Mesendoderm (in vitro differentiated cells): ENCODE results near the gene CABP4.
"Not testable (repeated sequence)": the region's sequence is repeated elsewhere in the genome, so short reads cannot be mapped to it uniquely, and the experiment has no call there.

Experiments used
- DNase-seq: peaks from one replicate; pipeline ENCODE4 v3.0.0; 2013
- H2AK5ac ChIP-seq: 2 replicates; pipeline ENCODE4 v1.6.1; 2013; ENCODE audit warnings: low read length, inconsistent platforms
- H2BK120ac ChIP-seq: 2 replicates; pipeline ENCODE4 v1.6.1; 2013; ENCODE audit warnings: low read depth, mild to moderate bottlenecking, low read length, moderate library complexity, mixed read lengths
- H2BK15ac ChIP-seq: replicated peaks from 2 replicates; pipeline ENCODE4 v1.6.1; 2013; ENCODE audit warnings: low read depth, mild to moderate bottlenecking, moderate library complexity
- H2BK5ac ChIP-seq: 2 replicates; pipeline ENCODE4 v1.6.1; 2013; ENCODE audit warnings: low read length, inconsistent platforms
- H3K18ac ChIP-seq: 2 replicates; pipeline ENCODE4 v1.6.1; 2013; ENCODE audit warnings: mild to moderate bottlenecking, low read length, mixed read lengths
- H3K23ac ChIP-seq: one replicate; pipeline ENCODE4 v1.6.1; 2013; ENCODE audit warnings: low read length
- H3K27ac ChIP-seq: 2 replicates; pipeline ENCODE4 v1.5.1; 2013; ENCODE audit warnings: low read depth, mild to moderate bottlenecking, inconsistent platforms, low read length, moderate library complexity
- H3K27me3 ChIP-seq: 2 replicates; pipeline ENCODE4 v1.6.1; 2013; ENCODE audit warnings: low read length, control low read depth, mild to moderate bottlenecking, inconsistent platforms; ENCODE audit not compliant: insufficient read depth, poor library complexity
- H3K36me3 ChIP-seq: 2 replicates; pipeline ENCODE4 v1.6.1; 2013; ENCODE audit warnings: low read length, inconsistent platforms; ENCODE audit not compliant: control insufficient read depth, insufficient read depth
- H3K4ac ChIP-seq: one replicate; pipeline ENCODE4 v1.6.1; 2013; ENCODE audit warnings: low read depth, mild to moderate bottlenecking, low read length, moderate library complexity
- H3K4me1 ChIP-seq: 2 replicates; pipeline ENCODE4 v1.6.1; 2013; ENCODE audit warnings: low read depth, low read length, inconsistent platforms; ENCODE audit not compliant: control insufficient read depth
- H3K4me2 ChIP-seq: 2 replicates; pipeline ENCODE4 v1.6.1; 2013; ENCODE audit warnings: low read length
- H3K4me3 ChIP-seq: 2 replicates; pipeline ENCODE4 v1.5.1; 2013; ENCODE audit warnings: mild to moderate bottlenecking, low read length
- H3K56ac ChIP-seq: one replicate; pipeline ENCODE4 v1.6.1; 2013; ENCODE audit warnings: low read length
- H3K79me1 ChIP-seq: 2 replicates; pipeline ENCODE4 v1.6.1; 2013; ENCODE audit warnings: low read length, inconsistent platforms
- H3K79me2 ChIP-seq: 2 replicates; pipeline ENCODE4 v1.6.1; 2013; ENCODE audit warnings: mild to moderate bottlenecking, low read length; ENCODE audit not compliant: control insufficient read depth, insufficient read depth
- H3K9ac ChIP-seq: 2 replicates; pipeline ENCODE4 v1.6.1; 2013; ENCODE audit warnings: low read length, inconsistent platforms
- H4K5ac ChIP-seq: one replicate; pipeline ENCODE4 v1.6.1; 2013; ENCODE audit warnings: low read length
- H4K8ac ChIP-seq: one replicate; pipeline ENCODE4 v1.6.1; 2013; ENCODE audit warnings: low read depth, mild to moderate bottlenecking, control low read depth, low read length, moderate library complexity
- WGBS: extraction: QIAGEN DNeasy Blood & Tissue Kit; methylation state at CpG from one replicate; pipeline ENCODE4 v1.1.7; 2013; ENCODE audit warnings: low lambda C conversion rate, missing lambda C conversion rate; ENCODE audit not compliant: insufficient coverage; ENCODE audit errors: extremely low coverage; 5-methylcytosine and 5-hydroxymethylcytosine counted together

CABP4 gene

DNA sequence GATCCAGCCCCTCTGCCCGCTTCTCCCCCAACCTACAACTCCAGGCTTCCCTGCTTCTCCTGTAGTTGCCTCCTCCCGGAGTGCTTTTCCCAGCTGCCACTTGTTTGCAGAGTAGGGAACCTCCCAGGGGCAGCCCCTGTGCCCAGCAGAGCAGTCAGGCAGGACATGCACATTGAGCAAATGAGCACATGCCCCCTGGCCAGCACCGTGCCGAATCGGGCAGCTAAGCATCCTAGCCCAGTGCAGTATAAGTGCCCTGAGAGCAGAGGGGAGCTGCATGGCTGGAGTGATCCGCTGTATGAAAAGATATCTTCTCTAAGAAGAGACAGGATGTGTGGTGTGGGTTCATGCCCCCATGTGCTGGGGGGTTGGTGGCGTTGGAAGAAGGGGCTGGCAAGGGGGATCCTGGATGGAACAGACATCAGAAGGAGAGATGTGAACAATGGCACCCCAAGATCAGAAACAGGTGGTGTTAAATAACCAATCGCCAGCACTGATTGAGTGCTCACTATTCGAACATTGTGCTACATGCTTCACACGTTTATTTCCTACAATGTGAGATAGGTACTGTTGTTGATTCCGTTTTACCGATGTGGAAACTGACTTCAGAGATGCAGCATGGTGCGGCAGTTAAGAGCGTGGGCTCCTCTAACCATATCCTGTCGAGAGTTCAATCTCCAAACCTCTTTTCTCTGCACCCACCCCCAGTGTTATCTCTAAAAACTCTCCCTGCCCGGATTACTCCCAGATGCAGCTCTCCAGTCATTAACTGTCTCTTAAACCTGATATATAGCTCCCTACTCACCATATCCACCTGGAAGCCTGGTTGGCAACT is 28.9 kb downstream of the CABP4 start:
- no peak overlapping the region for H4K8ac ChIP-seq
- H3K27me3 ChIP-seq: no peaks in the 10 kb centered on the region
- H3K4me3 ChIP-seq: no peak overlapping the region
- no peak overlapping the region for H4K5ac ChIP-seq
- H2BK5ac ChIP-seq: no peak overlapping the region
- no peak overlapping the region for H2BK15ac ChIP-seq
- no peak overlapping the region for H3K23ac ChIP-seq
- peaks cover 1% of the 10 kb centered on the region for H3K79me1 ChIP-seq
- H3K56ac ChIP-seq: no peak overlapping the region
- no peak for DNase-seq
- H3K4ac ChIP-seq: no peak overlapping the region
- no CpG with 5 or more reads among the region's 16 CpGs for WGBS
- no peaks in the 10 kb centered on the region for H3K36me3 ChIP-seq
- no peak overlapping the region for H3K27ac ChIP-seq
- H2AK5ac ChIP-seq: no peak overlapping the region
- H3K18ac ChIP-seq: no peak overlapping the region
- no peaks in the 10 kb centered on the region for H3K4me1 ChIP-seq
- H3K9ac ChIP-seq: no peak overlapping the region
- H2BK120ac ChIP-seq: no peak overlapping the region
- H3K79me2 ChIP-seq: no peaks in the 10 kb centered on the region
- H3K4me2 ChIP-seq: no peak overlapping the region

DNA sequence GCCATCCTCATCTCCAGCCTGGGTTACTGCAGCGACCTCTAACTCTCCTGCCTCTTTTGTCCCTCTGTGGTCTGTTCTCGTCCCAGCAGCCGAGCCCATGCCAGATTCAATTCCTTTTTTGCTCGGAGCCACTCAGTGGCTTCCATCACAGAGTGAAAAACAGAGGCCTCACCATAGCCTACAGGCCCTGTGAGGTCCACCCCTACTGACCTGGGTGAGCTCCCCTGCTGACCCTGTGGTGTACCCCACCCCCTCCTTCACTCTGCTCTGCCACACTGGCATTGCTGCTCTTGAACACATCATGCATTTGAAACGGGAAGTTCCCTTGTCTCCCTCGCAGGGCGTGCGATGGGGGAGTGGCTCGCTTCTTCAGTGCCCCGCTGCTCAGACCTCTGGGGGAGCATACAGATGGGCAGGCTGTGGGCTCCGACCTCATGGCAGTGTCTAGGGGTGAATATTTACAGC is 29.7 kb downstream of the CABP4 start:
- Histone ChIP-seq H3K79me1 (peaks cover 1% of the 10 kb centered on the region), H3K23ac (no peak overlapping the region), H3K36me3 (no peaks in the 10 kb centered on the region), H3K4me2 (no peak overlapping the region), H3K4me1 (no peaks in the 10 kb centered on the region), H2BK120ac (no peak overlapping the region), H3K27ac (no peak overlapping the region), H3K27me3 (no peaks in the 10 kb centered on the region), H3K9ac (no peak overlapping the region), H2BK15ac (no peak overlapping the region), H3K56ac (no peak overlapping the region), H3K18ac (no peak overlapping the region), H3K4ac (no peak overlapping the region), H3K79me2 (no peaks in the 10 kb centered on the region), H2BK5ac (no peak overlapping the region), H2AK5ac (no peak overlapping the region), H3K4me3 (no peak overlapping the region), H4K8ac (no peak overlapping the region), H4K5ac (no peak overlapping the region)
- no CpG with 5 or more reads among the region's 11 CpGs for WGBS
- DNase-seq: no peak

DNA sequence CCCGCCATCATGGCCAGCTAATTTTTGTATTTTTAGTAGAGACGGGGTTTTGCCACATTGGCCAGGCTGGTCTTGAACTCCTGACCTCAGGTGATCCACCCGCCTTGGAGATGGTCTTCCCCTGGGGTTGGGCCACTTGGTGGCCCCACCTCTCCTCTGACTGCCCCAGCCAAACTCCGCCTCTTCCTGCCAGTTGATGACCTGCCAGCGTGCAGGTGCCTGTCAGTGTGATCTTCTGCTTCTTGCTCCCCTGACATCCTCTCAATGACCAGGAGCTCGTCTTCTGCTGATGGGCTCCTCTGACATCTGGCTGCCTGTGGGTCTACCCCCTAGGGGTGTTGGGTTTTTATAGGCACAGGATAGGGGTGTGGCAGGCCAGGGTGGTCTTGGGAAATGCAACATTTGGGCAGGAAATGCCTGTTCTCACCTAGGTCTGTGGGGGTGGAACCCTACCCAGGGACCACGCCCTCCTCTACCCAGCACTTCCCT is 30.8 kb downstream of the CABP4 start:
- not testable (repeated sequence) for H2BK15ac ChIP-seq, H3K4me1 ChIP-seq, H3K9ac ChIP-seq, H3K23ac ChIP-seq, H3K79me2 ChIP-seq, H4K8ac ChIP-seq, H2AK5ac ChIP-seq, H3K4me2 ChIP-seq, H3K36me3 ChIP-seq, H3K79me1 ChIP-seq, H2BK5ac ChIP-seq, H3K4ac ChIP-seq, H3K27ac ChIP-seq, H2BK120ac ChIP-seq, H3K18ac ChIP-seq, H4K5ac ChIP-seq, H3K56ac ChIP-seq, H3K4me3 ChIP-seq, H3K27me3 ChIP-seq
- DNase-seq: peak; percentile 53
- WGBS: no CpG with 5 or more reads among the region's 7 CpGs

DNA sequence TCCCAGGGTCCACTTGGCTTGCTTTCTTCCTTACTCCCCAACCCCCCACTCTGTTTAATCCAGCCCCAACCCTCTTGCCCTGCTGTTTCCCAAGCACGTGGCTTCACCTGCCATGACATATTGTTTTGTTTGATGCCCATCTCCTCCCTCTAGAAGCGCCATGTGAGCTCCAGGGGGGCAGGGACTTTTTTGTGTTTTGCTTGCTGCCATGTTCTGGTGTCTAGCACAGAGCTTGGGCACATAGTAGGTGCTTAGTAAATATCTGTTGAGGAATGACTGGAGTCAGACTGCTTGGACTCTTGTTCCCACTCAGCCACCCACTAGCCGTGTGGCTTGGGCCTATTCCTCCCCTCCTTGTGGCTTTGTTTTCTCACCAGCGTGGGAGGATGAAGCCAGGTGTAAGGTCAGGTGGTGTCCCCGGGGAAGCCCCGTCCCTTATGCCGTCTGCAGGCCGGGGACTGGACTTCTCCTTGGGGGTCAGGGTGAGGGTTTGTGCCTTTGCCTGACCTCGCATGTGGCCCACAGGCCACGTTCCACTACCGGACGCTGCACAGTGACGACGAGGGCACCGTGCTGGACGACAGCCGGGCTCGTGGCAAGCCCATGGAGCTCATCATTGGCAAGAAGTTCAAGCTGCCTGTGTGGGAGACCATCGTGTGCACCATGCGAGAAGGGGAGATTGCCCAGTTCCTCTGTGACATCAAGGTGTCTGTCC is 31.5 kb downstream of the CABP4 start:
- DNase-seq: no peak
- H3K4me1 ChIP-seq: no peaks in the 10 kb centered on the region
- no peak overlapping the region for H2BK5ac ChIP-seq
- no peak overlapping the region for H4K5ac ChIP-seq
- H3K36me3 ChIP-seq: peaks cover 2% of the 10 kb centered on the region
- H3K4ac ChIP-seq: no peak overlapping the region
- WGBS: no CpG with 5 or more reads among the region's 20 CpGs
- no peak overlapping the region for H3K27ac ChIP-seq
- H3K56ac ChIP-seq: no peak overlapping the region
- H3K79me1 ChIP-seq: peaks cover 1% of the 10 kb centered on the region
- no peak overlapping the region for H3K4me3 ChIP-seq
- H3K79me2 ChIP-seq: no peaks in the 10 kb centered on the region
- H2BK15ac ChIP-seq: no peak overlapping the region
- no peak overlapping the region for H2AK5ac ChIP-seq
- no peak overlapping the region for H3K23ac ChIP-seq
- H3K27me3 ChIP-seq: no peaks in the 10 kb centered on the region
- no peak overlapping the region for H2BK120ac ChIP-seq
- no peak overlapping the region for H3K18ac ChIP-seq
- H4K8ac ChIP-seq: no peak overlapping the region
- no peak overlapping the region for H3K4me2 ChIP-seq
- H3K9ac ChIP-seq: no peak overlapping the region

DNA sequence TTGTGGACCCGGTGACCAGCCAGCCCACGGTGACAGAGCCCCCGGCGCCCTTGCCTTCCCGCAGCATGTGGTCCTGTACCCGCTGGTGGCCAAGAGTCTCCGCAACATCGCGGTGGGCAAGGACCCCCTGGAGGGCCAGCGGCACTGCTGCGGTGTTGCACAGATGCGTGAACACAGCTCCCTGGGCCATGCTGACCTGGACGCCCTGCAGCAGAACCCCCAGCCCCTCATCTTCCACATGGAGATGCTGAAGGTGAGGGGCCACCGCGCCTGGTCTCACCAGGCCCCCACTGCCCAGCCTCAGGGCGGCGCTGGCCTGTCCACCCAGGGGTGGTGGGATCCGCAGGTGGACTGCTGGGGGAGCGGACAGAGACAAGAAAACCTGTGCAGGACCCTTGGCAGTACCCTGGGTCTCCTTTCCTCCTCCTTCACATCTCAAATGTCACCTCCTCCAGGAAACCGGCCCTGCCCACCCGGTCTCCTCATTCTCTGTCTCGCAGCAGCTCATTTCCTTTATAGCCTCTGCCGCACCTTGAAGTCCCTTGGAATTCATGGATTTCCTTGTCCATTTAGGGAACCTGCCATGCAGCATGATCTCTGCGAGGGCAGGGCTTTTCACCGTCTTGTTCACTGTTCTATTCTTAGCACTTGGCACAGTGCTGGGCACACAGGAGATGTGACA is 34.2 kb downstream of the CABP4 start:
- Histone ChIP-seq H3K79me1 (no peaks in the 10 kb centered on the region), H3K18ac (no peak overlapping the region), H3K4me3 (no peak overlapping the region), H3K23ac (no peak overlapping the region), H2BK5ac (no peak overlapping the region), H2BK15ac (no peak overlapping the region), H4K5ac (no peak overlapping the region), H4K8ac (no peak overlapping the region), H3K79me2 (no peaks in the 10 kb centered on the region), H3K27ac (no peak overlapping the region), H3K4me1 (no peaks in the 10 kb centered on the region), H3K9ac (no peak overlapping the region), H3K4me2 (no peak overlapping the region), H2AK5ac (no peak overlapping the region), H3K27me3 (no peaks in the 10 kb centered on the region), H3K56ac (no peak overlapping the region), H3K36me3 (peaks cover 6% of the 10 kb centered on the region), H2BK120ac (no peak overlapping the region), H3K4ac (no peak overlapping the region)
- WGBS: no CpG with 5 or more reads among the region's 25 CpGs
- DNase-seq: no peak
